MM.1S (cell line): Measurements from ENCODE around the gene SH3RF3.

ENCODE experiments used
- CTCF ChIP-seq: fragments of 300-600 bp; sonication (generic); IDR thresholded peaks from 2 replicates; pipeline ENCODE4 v1.5.1; 2016; ENCODE audit warnings: antibody characterized with exemption, low read length, mixed read lengths
- EZH2 ChIP-seq: fragments of 300-600 bp; sonication (generic); optimal IDR thresholded peaks from 2 replicates; pipeline ENCODE3; 2017; ENCODE audit warnings: low read depth, mild to moderate bottlenecking, antibody characterized with exemption, low read length, mixed read lengths
- EZH2phosphoT487 ChIP-seq: fragments of 300-600 bp; sonication (generic); IDR thresholded peaks from 2 replicates; pipeline ENCODE4 v1.6.1; 2018; ENCODE audit warnings: antibody characterized with exemption, low read length

- TF ChIP-seq CTCF (no peak), EZH2 (no peak), EZH2phosphoT487 (no peak)
Observed at GRCh38 chr2:109498906-109499305, 369.9 kb downstream of the SH3RF3 start.
